Activated CD4-positive, alpha-beta T cell treated with anti-CD3 and anti-CD28 coated beads, Interleukin-2, Interleukin-4, amounts not matched to agents 100 ng/mL and 50 ng/mL, durations not matched to agents 16 hours and 8 hours (primary cell): ENCODE results near the gene RAB3B.
"Not testable (repeated sequence)": the region's sequence is repeated elsewhere in the genome, so short reads cannot be mapped to it uniquely, and the experiment has no call there.

ENCODE experiments used
- DNase-seq: peaks from one replicate; pipeline ENCODE4 v3.0.0-alpha.2; 2020; ENCODE audit warnings: low spot score

The RAB3B gene, protein sequence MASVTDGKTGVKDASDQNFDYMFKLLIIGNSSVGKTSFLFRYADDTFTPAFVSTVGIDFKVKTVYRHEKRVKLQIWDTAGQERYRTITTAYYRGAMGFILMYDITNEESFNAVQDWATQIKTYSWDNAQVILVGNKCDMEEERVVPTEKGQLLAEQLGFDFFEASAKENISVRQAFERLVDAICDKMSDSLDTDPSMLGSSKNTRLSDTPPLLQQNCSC

DNA sequence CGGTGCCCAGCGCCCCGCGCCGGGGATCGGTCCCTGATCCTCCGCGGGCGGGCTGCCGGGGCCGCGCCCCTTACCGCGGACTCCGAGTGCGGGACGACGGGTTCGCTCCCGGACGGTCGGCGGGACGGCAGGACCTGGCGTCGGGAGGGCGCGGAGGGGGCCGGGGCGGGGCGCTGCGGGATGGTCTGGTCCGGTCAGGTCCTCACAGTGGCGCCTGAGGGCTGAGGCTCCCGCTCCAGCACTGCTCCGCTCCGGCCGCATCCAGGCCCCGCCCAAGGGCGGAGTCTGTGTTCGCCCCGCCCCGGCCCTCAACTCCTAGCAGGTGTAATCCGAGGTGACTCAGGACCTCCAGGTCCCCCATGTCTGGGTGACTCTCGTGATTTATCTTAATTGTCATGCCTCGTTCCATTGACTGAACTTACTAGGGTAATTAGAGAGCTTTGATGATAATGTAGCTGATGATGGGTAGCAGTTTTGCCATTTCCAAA lies at the start of gene RAB3B:
TSS of gene RAB3B (minus strand) at position 223 of the 488 bp plus-strand sequence. CDS start 13,583 bp downstream, outside the sequence.
- peak; percentile 54 for DNase-seq

DNA sequence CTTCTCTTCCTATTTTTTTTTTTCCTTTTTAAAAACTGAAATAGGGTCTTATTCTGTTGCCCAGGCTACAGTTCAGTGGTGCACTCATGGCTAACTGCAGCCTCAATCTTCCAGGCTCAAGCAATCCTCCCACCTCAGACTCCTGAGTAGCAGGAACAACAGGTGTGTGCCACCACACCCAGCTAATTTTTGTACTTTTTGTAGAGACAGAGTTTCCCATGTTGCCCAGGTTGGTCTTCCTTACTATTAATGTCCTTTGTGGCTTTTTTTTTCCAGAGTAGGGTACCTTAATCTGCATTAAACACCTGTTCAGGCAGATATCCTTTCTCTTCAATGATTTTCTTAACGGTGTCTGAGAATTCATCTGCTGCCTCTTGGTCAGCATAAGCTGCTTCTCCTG lies 47.4 kb upstream of the RAB3B start:
- DNase-seq = no peak

DNA sequence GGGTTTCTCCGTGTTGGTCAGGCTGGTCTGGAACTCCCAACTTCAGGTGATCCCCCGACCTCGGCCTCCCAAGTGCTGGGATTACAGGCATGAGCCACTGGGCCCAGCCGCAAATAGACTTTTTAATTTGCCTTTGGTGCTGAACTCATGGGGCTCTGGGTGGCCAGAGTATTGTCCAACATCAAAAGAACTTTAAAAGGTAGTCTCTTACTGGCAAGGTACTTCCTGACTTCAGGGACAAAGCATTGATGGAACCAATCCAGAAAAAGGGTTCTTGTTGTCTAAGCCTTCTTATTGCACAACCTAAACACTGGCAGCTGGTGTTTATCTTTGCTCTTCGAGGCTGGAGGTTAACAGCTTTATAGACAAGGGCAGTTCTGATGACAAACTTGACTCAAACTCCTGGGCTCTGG lies 46.9 kb upstream of the RAB3B start:
- no peak for DNase-seq

DNA sequence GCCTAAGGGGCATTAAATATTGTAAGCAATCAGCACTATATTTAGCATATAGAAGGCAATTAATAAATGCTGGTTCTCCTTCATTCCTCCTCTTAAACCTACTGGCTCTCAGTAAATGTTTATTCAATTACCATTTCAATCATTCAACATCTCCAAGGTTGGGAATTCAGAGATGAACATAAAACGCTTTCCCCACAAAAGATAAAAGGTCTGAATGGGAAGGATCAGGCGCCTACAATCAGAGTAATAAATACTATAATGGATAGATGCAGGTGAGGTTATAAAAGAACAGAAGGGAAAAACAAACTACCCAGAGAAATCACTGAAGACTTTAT lies 43.5 kb upstream of the RAB3B start:
- DNase-seq = no peak

DNA sequence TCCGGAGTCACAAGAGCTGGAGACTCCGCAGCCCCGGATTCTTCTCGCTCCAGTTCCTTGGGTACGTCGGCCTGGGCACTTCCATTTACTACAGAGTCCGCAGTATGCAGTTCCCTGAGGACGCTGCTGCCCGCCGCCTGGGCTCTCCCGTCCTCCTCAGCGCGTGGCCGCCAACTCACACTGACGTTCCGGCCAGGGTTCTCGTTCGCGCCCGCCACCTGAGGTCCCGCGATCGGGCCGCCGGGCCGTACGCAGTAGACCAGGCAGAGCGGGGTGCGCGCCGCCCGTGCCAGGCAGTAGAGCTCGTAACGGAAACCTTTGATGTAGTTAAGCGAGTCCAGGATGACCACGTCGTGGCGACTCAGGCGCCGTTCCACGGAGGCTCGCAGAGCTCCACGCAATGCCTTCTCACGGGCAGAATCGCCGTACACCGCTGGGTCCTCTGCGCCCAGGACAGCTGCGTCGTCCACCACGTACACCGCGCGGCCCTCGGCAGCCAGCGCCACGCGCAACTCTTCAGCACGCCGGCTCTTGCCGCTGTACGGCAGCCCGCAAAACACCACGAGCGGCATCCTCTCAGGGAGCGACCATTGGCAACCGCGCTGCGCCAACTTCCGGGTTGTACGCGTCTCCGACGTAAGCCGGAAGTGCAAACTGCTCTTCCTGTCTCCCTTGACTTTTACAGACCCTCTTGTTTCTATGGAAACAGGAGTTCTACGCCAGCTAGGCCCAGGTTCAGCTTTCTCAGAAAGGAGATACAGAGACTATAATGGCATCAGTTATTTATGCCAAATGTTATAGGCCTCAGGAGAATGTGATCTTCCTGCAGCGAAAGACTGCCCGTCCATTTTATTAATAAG lies 42.9 kb upstream of the RAB3B start, which contains the start of gene KTI12:
TSS of gene KTI12 (minus strand) at position 621 of the 860 bp plus-strand sequence. CDS start at position 572, 49 bp downstream.
- DNase-seq = peak; percentile 90

DNA sequence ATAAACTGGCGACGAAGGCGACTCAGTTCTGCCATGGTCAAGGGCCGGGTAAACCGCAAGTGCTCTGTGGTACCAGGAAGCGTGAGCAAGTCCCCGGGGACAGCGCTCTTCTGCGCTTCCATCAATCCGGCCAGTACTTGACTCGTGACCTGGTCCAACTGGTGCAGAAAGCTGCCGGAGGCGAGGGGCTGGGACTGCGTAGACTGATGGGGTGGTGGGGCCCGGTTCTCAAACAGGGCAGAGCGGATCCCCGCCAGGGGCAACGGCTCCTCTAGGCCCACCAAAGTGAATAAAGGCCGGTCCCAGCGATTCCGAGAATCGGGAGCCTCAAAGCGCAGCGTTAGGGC lies 42.3 kb upstream of the RAB3B start:
- DNase-seq = peak; percentile 22

DNA sequence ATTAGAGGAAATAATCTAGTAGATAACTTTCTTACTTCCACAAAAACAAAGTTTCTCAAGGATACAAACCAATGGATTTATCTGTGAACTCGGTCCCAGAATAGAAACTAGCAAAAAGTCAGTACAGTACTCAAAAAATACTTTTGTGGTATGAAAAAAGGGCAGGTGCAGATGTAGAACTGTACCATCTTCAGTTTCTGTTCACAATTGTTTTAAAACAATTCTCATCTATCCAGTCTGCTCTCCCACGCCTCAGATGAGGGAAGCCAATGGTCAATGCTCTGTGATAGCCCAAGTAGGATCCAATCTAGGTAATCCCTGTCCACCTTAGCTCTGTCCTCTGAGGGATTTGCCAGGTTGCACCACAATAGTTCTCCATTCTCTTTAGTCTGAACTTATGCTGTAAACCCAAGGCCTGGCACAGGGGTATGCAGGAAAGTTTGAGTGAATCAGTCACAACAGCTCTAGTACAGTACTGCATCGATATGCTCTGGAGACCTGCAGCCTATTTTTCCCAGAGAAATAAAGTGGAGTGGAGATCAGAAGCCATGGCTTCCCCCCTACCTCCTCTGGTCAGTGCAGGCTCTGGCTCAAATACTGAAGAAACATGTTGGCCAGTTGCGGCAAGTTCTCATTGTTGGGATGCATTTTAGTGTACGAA lies 41.8 kb upstream of the RAB3B start:
- DNase-seq = no peak

DNA sequence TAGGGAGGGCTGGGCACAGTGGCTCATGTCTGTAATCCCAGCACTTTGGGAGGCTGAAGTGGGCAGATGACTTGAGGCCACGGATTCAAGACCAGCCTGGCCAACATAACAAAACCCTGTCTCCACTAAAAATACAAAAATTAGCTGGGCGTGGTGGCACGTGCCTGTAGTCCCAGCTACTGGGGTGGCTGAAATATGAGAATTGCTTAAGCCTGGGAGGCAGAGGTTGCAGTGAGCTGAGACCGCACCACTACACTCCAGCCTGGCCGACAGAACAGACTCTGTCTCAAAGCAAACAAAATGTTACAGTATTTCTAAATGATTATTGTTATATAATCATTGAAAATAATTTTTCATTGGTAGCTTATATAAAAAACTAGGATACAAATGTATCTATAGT lies 38.3 kb upstream of the RAB3B start:
- DNase-seq = not testable (repeated sequence)

DNA sequence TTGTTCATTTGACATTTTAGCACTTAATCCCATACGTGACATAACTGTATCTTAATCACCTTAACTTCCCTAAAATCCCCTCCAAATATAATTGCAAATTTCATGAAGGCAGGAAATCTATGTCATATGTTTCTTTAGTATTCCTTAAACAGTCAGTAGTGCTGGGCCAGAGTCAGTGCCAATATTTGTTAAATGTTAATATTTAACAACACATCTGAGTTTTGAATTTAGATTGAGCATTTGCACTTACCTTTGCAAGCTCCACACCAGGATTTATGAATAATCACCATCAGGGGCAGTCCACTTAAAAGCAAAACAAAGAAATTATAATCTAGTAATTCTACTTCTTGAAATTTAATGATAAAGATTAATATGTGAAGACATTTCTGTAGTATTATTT lies 37.8 kb upstream of the RAB3B start:
- no peak for DNase-seq

DNA sequence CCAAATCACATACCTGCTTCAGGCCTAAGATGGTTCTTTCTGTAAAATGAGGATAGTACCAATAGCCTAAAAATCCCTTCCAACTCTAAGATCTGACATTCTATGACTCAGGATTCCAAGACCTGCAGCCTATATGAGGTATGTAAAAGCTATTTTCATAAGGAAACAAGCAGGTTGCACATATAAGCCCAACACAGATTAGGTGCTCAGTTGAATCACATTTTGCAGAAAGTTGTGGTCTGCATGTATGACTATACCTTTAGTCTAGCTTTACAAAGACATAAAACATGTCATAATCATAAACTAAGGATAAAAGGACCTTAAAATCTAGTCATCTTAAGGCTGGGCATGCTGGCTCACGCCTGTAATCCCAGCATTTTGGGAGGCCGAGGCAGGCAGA lies 35.8 kb upstream of the RAB3B start:
- DNase-seq = no peak

DNA sequence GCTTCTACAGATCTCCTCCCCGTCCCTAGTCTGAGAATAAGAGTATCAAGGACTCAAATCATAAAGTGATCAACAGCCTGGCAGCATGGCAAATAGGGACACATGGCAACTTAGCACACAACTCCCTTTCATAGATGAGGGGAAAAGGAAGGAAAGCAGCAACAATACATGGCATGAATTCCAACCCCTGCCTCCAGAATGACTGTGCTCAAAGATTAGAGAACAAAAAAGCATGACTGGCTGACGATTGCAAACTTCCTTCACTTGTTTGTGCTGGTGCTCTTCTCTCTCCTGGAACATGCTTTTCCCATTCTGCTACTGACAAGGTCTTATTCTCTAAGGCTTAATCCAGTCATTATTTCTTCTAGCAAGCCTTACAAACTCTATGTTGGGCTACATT lies 31.6 kb upstream of the RAB3B start:
- no peak for DNase-seq

DNA sequence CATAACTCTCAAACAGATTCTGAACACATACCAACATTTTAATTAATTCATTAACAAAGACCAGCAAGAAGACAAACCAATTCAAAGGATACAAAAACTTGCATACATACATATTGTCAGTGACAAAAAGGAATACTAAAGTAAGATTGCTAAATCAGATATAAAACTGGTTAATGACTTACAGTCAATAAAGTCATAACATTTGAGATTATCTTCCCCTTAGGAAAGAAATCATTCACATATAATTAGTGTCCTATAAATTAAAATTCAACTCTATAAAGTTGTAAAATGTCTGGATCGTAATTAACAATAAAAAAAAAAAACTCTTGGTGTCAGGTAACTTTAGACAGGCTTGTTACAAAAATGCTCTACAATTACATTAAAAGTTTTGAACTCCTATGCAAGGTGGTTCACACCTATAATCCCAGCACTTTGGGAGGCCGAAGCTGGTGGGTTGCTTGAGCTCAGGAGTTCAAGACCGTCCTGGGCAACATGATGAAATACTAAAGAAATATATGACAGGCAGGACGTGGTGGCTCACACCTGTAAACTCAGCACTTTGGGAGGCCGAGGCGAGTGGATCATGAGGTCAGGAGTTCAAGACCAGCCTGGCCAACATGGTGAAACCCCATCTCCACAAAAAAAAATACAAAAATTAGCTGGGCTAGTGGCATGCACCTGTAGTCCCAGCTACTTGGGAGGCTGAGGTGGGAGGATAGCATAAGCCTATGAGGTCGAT lies 17.7 kb upstream of the RAB3B start:
- DNase-seq = no peak

DNA sequence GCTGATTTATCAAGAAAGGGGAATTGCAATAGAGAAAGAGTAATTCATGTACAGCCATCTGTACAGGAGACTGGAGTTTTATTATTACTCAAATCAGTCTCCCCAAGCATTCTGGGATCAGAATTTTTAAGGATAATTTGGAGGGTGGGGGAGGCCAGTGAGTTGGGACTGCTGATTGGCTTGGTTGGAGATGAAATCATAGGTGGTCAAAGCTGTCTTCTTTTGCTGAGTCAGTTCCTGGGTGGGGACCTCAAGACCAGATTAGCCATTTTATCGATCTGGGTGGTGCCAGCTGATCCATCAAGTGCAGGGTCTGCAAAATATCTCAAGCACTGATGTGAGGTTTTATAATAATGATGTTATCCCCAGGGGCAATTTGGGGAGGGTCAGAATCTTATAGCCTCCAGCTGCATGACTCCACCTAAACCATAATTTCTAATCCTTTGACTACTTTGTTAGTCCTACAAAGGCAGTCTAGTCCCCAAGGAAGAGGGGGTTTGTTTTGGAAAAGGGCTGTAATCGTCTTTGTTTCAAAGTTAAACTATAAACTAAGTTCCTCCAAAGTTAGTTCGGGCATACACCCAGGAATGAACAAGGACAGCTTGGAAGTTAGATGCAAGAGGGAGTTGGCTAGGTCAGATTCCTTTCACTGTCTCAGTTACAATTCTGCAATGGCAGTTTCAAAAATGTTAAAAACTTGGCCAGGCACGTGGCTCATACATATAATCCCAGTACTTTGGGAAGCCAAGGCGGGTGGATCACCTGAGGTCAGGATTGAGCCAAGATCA lies 16.9 kb upstream of the RAB3B start:
- no peak for DNase-seq

DNA sequence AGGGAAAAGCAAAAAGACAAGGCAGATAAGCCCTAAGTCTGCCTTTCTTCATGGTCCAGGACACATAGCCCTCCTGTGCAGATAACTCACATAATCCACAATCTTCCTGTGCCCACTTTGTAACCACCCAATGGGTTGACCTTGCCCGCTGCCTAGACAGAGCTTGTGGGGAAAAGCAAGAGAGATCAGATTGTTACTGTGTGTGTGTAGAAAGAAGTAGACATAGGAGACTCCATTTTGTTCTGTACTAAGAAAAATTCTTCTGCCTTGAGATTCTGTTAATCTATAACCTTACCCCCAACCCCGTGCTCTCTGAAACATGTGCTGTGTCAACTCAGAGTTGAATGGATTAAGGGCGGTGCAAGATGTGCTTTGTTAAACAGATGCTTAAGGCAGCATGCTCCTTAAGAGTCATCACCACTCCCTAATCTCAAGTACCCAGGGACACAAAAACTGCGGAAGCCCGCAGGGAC lies 15.6 kb upstream of the RAB3B start:
- DNase-seq = not testable (repeated sequence)

DNA sequence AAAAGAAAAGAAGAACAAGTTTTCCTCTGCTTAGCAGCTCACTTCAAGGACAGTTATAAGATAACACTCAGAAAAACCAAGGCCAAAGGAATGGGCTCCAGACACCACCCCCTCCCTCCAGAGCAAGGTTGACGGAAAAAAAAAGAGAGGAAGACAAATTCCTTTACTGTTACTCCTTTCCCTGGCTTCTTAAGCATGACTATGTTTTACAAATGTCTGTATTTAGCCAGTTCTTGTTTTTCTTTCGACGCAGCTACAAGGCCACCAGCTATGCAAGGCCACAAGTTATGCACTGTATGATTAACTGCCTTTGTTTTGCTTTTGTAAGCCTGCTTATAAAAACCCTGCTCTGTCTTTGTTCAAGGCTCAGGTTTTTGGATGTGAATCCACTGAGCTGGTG lies 15.0 kb upstream of the RAB3B start:
- DNase-seq = not testable (repeated sequence)

DNA sequence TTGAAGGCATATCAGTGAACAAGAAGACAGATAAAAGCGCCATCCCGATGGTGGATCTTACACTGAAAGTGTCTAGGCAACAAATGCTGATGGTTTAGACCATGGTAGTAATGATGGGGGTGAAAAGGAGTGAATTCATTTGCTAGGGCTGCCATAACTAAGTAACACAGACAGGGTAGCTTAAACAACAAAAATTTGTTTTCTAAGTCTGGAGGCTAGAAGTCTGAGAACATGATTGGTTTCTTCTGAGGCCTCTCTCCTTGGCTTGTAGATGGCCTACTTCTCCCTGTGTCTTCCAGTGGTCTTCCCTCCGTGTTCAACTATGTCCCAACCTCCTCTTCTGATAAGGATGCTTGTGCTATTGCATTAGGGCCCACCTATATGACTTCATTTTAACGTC lies 13.4 kb upstream of the RAB3B start:
- no peak for DNase-seq

DNA sequence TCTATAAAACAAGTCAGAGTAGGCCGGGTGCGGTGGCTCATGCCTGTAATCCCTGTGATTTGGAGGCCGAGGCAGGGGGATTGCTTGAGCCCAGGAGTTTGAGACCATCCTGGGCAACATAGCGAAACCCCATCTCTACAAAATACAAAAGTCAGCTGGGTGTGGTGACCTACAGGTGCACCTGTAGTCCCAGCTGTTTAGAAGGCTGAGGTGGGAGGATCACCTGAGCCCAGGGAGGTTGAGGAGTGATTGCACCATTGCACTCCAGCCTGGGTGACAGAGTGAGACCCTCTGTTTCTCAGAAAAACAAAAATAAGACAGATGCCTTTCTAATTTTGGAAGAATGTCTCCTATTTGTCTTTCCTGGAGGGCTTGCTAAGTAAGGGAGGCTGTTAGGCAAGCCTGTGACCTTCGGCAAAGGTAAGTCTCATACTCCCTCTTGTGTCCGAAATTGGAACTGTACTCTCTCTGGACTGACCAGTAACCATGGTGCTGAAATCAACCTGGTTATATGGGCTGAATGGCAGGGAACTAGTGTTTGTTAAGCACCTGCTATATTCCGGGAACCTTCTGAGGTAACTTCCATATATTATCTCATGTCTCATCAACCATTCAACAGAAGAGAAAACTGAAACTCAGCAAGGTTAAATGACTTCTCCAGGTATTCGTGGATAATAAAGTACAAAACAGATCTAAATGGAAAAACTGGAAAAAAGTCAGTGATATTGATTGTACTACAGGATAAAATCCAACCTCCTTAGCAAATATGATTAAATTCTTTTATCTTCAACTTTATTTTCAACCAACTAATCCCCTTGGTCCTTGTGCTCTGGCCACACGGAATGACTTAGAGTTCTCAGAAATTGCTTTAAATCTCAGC lies 11.8 kb upstream of the RAB3B start:
- DNase-seq = peak; percentile 87

DNA sequence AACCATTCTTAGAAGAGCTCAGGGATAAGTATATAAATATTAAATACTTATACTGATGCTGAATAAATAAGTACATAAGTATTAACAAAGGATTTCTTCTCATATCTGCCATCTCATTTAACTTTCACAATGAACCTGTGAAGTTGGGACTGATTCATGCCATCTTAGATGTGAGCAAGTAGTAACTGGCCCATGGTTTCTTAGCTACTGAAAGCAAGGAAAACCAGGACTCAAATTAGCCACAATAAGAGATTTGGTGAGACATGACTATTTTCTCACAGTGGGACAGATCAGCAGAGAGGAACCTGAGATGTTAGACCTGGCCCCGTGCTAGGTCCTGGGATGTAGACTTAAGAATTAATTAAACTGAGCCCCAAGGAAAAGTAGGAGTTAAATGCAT lies 8.2 kb upstream of the RAB3B start:
- no peak for DNase-seq

DNA sequence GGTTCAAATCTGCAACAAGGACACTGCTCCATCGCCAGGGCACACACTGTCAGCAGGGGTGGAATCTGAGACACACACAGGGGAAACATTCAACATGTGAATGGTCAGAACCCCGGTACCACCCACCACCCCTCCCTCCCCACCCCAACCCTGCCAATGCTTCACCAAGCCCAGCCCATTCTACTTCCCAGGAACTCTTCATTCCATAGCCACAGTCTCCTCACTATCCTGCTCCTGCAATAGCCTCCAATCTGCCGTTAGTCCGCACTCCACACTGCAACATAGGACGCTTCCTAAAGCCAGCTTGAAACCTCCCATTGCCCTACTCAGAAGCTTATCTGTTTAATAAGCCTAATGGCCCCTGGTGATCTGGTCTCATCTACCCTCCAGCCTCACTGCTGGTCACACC lies 7.5 kb upstream of the RAB3B start:
- no peak for DNase-seq
